Coronary artery (tissue), 2 donors: ENCODE results near the gene VPS26A.

Experiments used
- DNase-seq: peaks from one replicate; pipeline ENCODE4 v3.0.0-alpha.2; 2017; ENCODE audit warnings: low spot score
- H3K27ac ChIP-seq, 2 donors: fragments of 200-600 bp; sonication (generic); one replicate each; pipeline ENCODE4 v1.5.1; 2016 to 2019
- H3K4me3 ChIP-seq: fragments of 200-600 bp; sonication (generic); 2 replicates; pipeline ENCODE4 v1.5.1; 2016; ENCODE audit warnings: mild to moderate bottlenecking, moderate library complexity
- CTCF ChIP-seq: fragments of 200-600 bp; sonication (generic); IDR thresholded peaks from one replicate; pipeline ENCODE4 v1.5.1; 2019; ENCODE audit warnings: antibody characterized with exemption

VPS26A gene

GRCh38 chr10:69211524-69211923 lies 87.5 kb downstream of the VPS26A start:
- TF ChIP-seq CTCF: no peak
- no peak overlapping the region for H3K4me3 ChIP-seq
- no peak overlapping the region for H3K27ac ChIP-seq
- no peak for DNase-seq

- Histone ChIP-seq H3K27ac (no peak overlapping the region), H3K4me3 (no peak overlapping the region)
- DNase-seq: no peak
- no peak for TF ChIP-seq CTCF
Measured at GRCh38 chr10:69213591-69214311, 89.8 kb downstream of the VPS26A start.

GRCh38 chr10:69214666-69215131 lies 90.7 kb downstream of the VPS26A start:
- Histone ChIP-seq H3K4me3 (no peak overlapping the region), H3K27ac (no peak overlapping the region)
- TF ChIP-seq CTCF: no peak
- no peak for DNase-seq

GRCh38 chr10:69215405-69216171 lies 91.6 kb downstream of the VPS26A start:
- no peak for DNase-seq
- no peak for TF ChIP-seq CTCF
- H3K27ac ChIP-seq: no peak overlapping the region
- no peak overlapping the region for H3K4me3 ChIP-seq

- Histone ChIP-seq H3K4me3 (no peak overlapping the region), H3K27ac (no peak overlapping the region)
- DNase-seq: no peak
- no peak for TF ChIP-seq CTCF
Measured at GRCh38 chr10:69216577-69217118, 92.7 kb downstream of the VPS26A start.

GRCh38 chr10:69217119-69217754 lies 93.3 kb downstream of the VPS26A start:
- H3K27ac ChIP-seq: no peak overlapping the region
- no peak for DNase-seq
- H3K4me3 ChIP-seq: no peak overlapping the region
- TF ChIP-seq CTCF: no peak
